Measurements from ENCODE around the gene RAC3. TPM values are rescaled to one million over a fixed set of nuclear protein-coding genes. Genes with fewer than 3 reads are reported as not detected.
A peak's percentile ranks its signal among the peaks of the same experiment; 100 is the strongest.

The RAC3 gene
- total and polyA plus RNA-seq, 4 donors: 0.57 to 2.8 (median 0.63) TPM; not detected in 1

GRCh38 chr17:82010575-82011525, 20.6 kb upstream of the RAC3 start:
- Histone ChIP-seq H3K4me3 (ENCODE audit: low read length in 2 of 2) (no peak overlapping the region), H3K27ac (ENCODE audit: low read depth in 1 of 2, low read length in 2 of 2) (no peak overlapping the region), H3K27me3 (ENCODE audit: control insufficient read depth in 1 of 2, insufficient read depth in 2 of 2, low read length in 1 of 2) (no peaks in the 10 kb centered on the region), H3K36me3 (ENCODE audit: control insufficient read depth in 1 of 2, insufficient read depth in 2 of 2, low read length in 1 of 2) (no peaks in the 10 kb centered on the region), H3K4me1 (ENCODE audit: control insufficient read depth in 1 of 2, insufficient read depth in 2 of 2, low read length in 2 of 2) (no peaks in the 10 kb centered on the region), H3K9me3 (ENCODE audit: control insufficient read depth, low read length) (no peaks in the 10 kb centered on the region)
- 94% methylated on average over 39 of the region's 39 CpGs for WGBS, 2 donors
- no peak for DNase-seq
- no peak for ATAC-seq (ENCODE audit: low FRiP score)
- intact Hi-C loops (cut with DNase I): no loop called here

GRCh38 chr17:82011617-82012187, 19.8 kb upstream of the RAC3 start:
- no peak for ATAC-seq (ENCODE audit: low FRiP score)
- Histone ChIP-seq H3K9me3 (ENCODE audit: control insufficient read depth, low read length) (no peaks in the 10 kb centered on the region), H3K27me3 (ENCODE audit: control insufficient read depth in 1 of 2, insufficient read depth in 2 of 2, low read length in 1 of 2) (no peaks in the 10 kb centered on the region), H3K36me3 (ENCODE audit: control insufficient read depth in 1 of 2, insufficient read depth in 2 of 2, low read length in 1 of 2) (no peaks in the 10 kb centered on the region), H3K4me3 (ENCODE audit: low read length in 2 of 2) (no peak overlapping the region), H3K4me1 (ENCODE audit: control insufficient read depth in 1 of 2, insufficient read depth in 2 of 2, low read length in 2 of 2) (no peaks in the 10 kb centered on the region), H3K27ac (ENCODE audit: low read depth in 1 of 2, low read length in 2 of 2) (no peak overlapping the region)
- intact Hi-C loops (cut with DNase I): no loop called here
- 93 to 96% methylated on average over 15 to 19 of the region's 19 CpGs for WGBS, 2 donors
- no peak for DNase-seq

- no peak for DNase-seq
- WGBS, 2 donors: 86 to 92% methylated on average over 18 to 20 of the region's 20 CpGs
- Histone ChIP-seq H3K9me3 (ENCODE audit: control insufficient read depth, low read length) (no peaks in the 10 kb centered on the region), H3K36me3 (ENCODE audit: control insufficient read depth in 1 of 2, insufficient read depth in 2 of 2, low read length in 1 of 2) (no peaks in the 10 kb centered on the region), H3K4me1 (ENCODE audit: control insufficient read depth in 1 of 2, insufficient read depth in 2 of 2, low read length in 2 of 2) (no peaks in the 10 kb centered on the region), H3K27ac (ENCODE audit: low read depth in 1 of 2, low read length in 2 of 2) (peak overlapping the region in 1 of 2 donors; percentile 4), H3K4me3 (ENCODE audit: low read length in 2 of 2) (no peak overlapping the region), H3K27me3 (ENCODE audit: control insufficient read depth in 1 of 2, insufficient read depth in 2 of 2, low read length in 1 of 2) (no peaks in the 10 kb centered on the region)
- ATAC-seq (ENCODE audit: low FRiP score): no peak
- intact Hi-C loops (cut with DNase I): no loop called here
Observed at GRCh38 chr17:82012261-82012639, 19.2 kb upstream of the RAC3 start.

GRCh38 chr17:82012640-82013295, 18.7 kb upstream of the RAC3 start:
- H3K4me3 ChIP-seq (ENCODE audit: low read length in 2 of 2): no peak overlapping the region
- H3K4me1 ChIP-seq (ENCODE audit: control insufficient read depth in 1 of 2, insufficient read depth in 2 of 2, low read length in 2 of 2): no peaks in the 10 kb centered on the region
- no peaks in the 10 kb centered on the region for H3K36me3 ChIP-seq (ENCODE audit: control insufficient read depth in 1 of 2, insufficient read depth in 2 of 2, low read length in 1 of 2)
- H3K27ac ChIP-seq (ENCODE audit: low read depth in 1 of 2, low read length in 2 of 2): peak overlapping the region in 1 of 2 donors; percentile 8
- intact Hi-C loops (cut with DNase I): no loop called here
- DNase-seq: no peak
- WGBS, 2 donors: 66 to 73% methylated on average over 16 to 19 of the region's 19 CpGs
- no peaks in the 10 kb centered on the region for H3K9me3 ChIP-seq (ENCODE audit: control insufficient read depth, low read length)
- no peaks in the 10 kb centered on the region for H3K27me3 ChIP-seq (ENCODE audit: control insufficient read depth in 1 of 2, insufficient read depth in 2 of 2, low read length in 1 of 2)
- no peak for ATAC-seq (ENCODE audit: low FRiP score)

- Histone ChIP-seq H3K4me3 (ENCODE audit: low read length in 2 of 2) (no peak overlapping the region), H3K9me3 (ENCODE audit: control insufficient read depth, low read length) (no peaks in the 10 kb centered on the region), H3K27ac (ENCODE audit: low read depth in 1 of 2, low read length in 2 of 2) (peak overlapping the region in 1 of 2 donors; percentile 8), H3K4me1 (ENCODE audit: control insufficient read depth in 1 of 2, insufficient read depth in 2 of 2, low read length in 2 of 2) (no peaks in the 10 kb centered on the region), H3K27me3 (ENCODE audit: control insufficient read depth in 1 of 2, insufficient read depth in 2 of 2, low read length in 1 of 2) (no peaks in the 10 kb centered on the region), H3K36me3 (ENCODE audit: control insufficient read depth in 1 of 2, insufficient read depth in 2 of 2, low read length in 1 of 2) (no peaks in the 10 kb centered on the region)
- ATAC-seq (ENCODE audit: low FRiP score) (peak; percentile 34), DNase-seq (peak; percentile 77 to 87)
- WGBS, 2 donors: 27 to 40% methylated on average over 16 to 22 of the region's 22 CpGs
- intact Hi-C loops (cut with DNase I): no loop called here
Observed at GRCh38 chr17:82013341-82013740, 18.1 kb upstream of the RAC3 start.

- Histone ChIP-seq H3K36me3 (ENCODE audit: control insufficient read depth in 1 of 2, insufficient read depth in 2 of 2, low read length in 1 of 2) (no peaks in the 10 kb centered on the region), H3K4me3 (ENCODE audit: low read length in 2 of 2) (no peak overlapping the region), H3K27me3 (ENCODE audit: control insufficient read depth in 1 of 2, insufficient read depth in 2 of 2, low read length in 1 of 2) (no peaks in the 10 kb centered on the region), H3K4me1 (ENCODE audit: control insufficient read depth in 1 of 2, insufficient read depth in 2 of 2, low read length in 2 of 2) (no peaks in the 10 kb centered on the region), H3K27ac (ENCODE audit: low read depth in 1 of 2, low read length in 2 of 2) (no peak overlapping the region), H3K9me3 (ENCODE audit: control insufficient read depth, low read length) (no peaks in the 10 kb centered on the region)
- intact Hi-C loops (cut with DNase I): no loop called here
- DNase-seq: no peak
- ATAC-seq (ENCODE audit: low FRiP score): peak; percentile 1
- WGBS, 2 donors: 78 to 81% methylated on average over 15 to 16 of the region's 16 CpGs
Observed at GRCh38 chr17:82013772-82014321, 17.6 kb upstream of the RAC3 start.

GRCh38 chr17:82014432-82014831, 17.0 kb upstream of the RAC3 start:
- WGBS, 2 donors: 78 to 83% methylated on average over 22 to 23 of the region's 23 CpGs
- Histone ChIP-seq H3K4me1 (ENCODE audit: control insufficient read depth in 1 of 2, insufficient read depth in 2 of 2, low read length in 2 of 2) (no peaks in the 10 kb centered on the region), H3K27me3 (ENCODE audit: control insufficient read depth in 1 of 2, insufficient read depth in 2 of 2, low read length in 1 of 2) (no peaks in the 10 kb centered on the region), H3K27ac (ENCODE audit: low read depth in 1 of 2, low read length in 2 of 2) (no peak overlapping the region), H3K9me3 (ENCODE audit: control insufficient read depth, low read length) (no peaks in the 10 kb centered on the region), H3K36me3 (ENCODE audit: control insufficient read depth in 1 of 2, insufficient read depth in 2 of 2, low read length in 1 of 2) (no peaks in the 10 kb centered on the region), H3K4me3 (ENCODE audit: low read length in 2 of 2) (no peak overlapping the region)
- intact Hi-C loops (cut with DNase I): no loop called here
- ATAC-seq (ENCODE audit: low FRiP score): no peak
- DNase-seq: no peak

GRCh38 chr17:82014971-82015310, 16.5 kb upstream of the RAC3 start:
- H3K27me3 ChIP-seq (ENCODE audit: control insufficient read depth in 1 of 2, insufficient read depth in 2 of 2, low read length in 1 of 2): no peaks in the 10 kb centered on the region
- no peaks in the 10 kb centered on the region for H3K36me3 ChIP-seq (ENCODE audit: control insufficient read depth in 1 of 2, insufficient read depth in 2 of 2, low read length in 1 of 2)
- no peaks in the 10 kb centered on the region for H3K4me1 ChIP-seq (ENCODE audit: control insufficient read depth in 1 of 2, insufficient read depth in 2 of 2, low read length in 2 of 2)
- DNase-seq (no peak), ATAC-seq (ENCODE audit: low FRiP score) (no peak)
- 85 to 89% methylated on average over 13 of the region's 13 CpGs for WGBS, 2 donors
- intact Hi-C loops (cut with DNase I): no loop called here
- H3K27ac ChIP-seq (ENCODE audit: low read depth in 1 of 2, low read length in 2 of 2): no peak overlapping the region
- no peak overlapping the region for H3K4me3 ChIP-seq (ENCODE audit: low read length in 2 of 2)
- H3K9me3 ChIP-seq (ENCODE audit: control insufficient read depth, low read length): no peaks in the 10 kb centered on the region
